Measurements from ENCODE around the gene TAMM41. TPM values are rescaled to one million over a fixed set of nuclear protein-coding genes. Genes with fewer than 3 reads are reported as not detected.
"Not testable (repeated sequence)": the region's sequence is repeated elsewhere in the genome, so short reads cannot be mapped to it uniquely, and the experiment has no call there.

Gene TAMM41
- total and polyA plus RNA-seq, 9 donors: 9.7 to 14.9 (median 11.3) TPM

- Histone ChIP-seq H3K36me3 (ENCODE audit: control insufficient read depth, insufficient read depth, low read length) (no peaks in the 10 kb centered on the region), H3K9me3 (replicated peaks; ENCODE audit: control insufficient read depth, low read depth, low read length) (no peaks in the 10 kb centered on the region), H3K4me1 (ENCODE audit: control insufficient read depth, insufficient read depth, low read length) (peaks cover 8% of the 10 kb centered on the region), H3K4me3 (ENCODE audit: low read length) (no peak overlapping the region), H3K27ac (ENCODE audit: low read length) (no peak overlapping the region), H3K27me3 (ENCODE audit: control insufficient read depth, insufficient read depth, low read length) (no peaks in the 10 kb centered on the region)
- WGBS (ENCODE audit: insufficient coverage): 13% methylated on average over 14 of the region's 20 CpGs
- peak; percentile 83 for DNase-seq
These were observed 76.0 kb downstream of the TAMM41 start for GRCh38 chr3:11770477-11771391.

GRCh38 chr3:11769704-11770476 is 76.8 kb downstream of the TAMM41 start:
- DNase-seq: peak; percentile 21
- no peaks in the 10 kb centered on the region for H3K36me3 ChIP-seq (ENCODE audit: control insufficient read depth, insufficient read depth, low read length)
- H3K4me1 ChIP-seq (ENCODE audit: control insufficient read depth, insufficient read depth, low read length): peaks cover 8% of the 10 kb centered on the region
- 48% methylated on average over 9 of the region's 10 CpGs for WGBS (ENCODE audit: insufficient coverage)
- H3K4me3 ChIP-seq (ENCODE audit: low read length): no peak overlapping the region
- no peaks in the 10 kb centered on the region for H3K9me3 ChIP-seq (replicated peaks; ENCODE audit: control insufficient read depth, low read depth, low read length)
- H3K27ac ChIP-seq (ENCODE audit: low read length): no peak overlapping the region
- no peaks in the 10 kb centered on the region for H3K27me3 ChIP-seq (ENCODE audit: control insufficient read depth, insufficient read depth, low read length)

- DNase-seq: no peak
- 71% methylated on average over 3 of the region's 3 CpGs for WGBS (ENCODE audit: insufficient coverage)
- H3K27me3 ChIP-seq (ENCODE audit: control insufficient read depth, insufficient read depth, low read length): no peaks in the 10 kb centered on the region
- H3K36me3 ChIP-seq (ENCODE audit: control insufficient read depth, insufficient read depth, low read length): no peaks in the 10 kb centered on the region
- H3K4me1 ChIP-seq (ENCODE audit: control insufficient read depth, insufficient read depth, low read length): peaks cover 8% of the 10 kb centered on the region
- no peaks in the 10 kb centered on the region for H3K9me3 ChIP-seq (replicated peaks; ENCODE audit: control insufficient read depth, low read depth, low read length)
- H3K4me3 ChIP-seq (ENCODE audit: low read length): no peak overlapping the region
- H3K27ac ChIP-seq (ENCODE audit: low read length): no peak overlapping the region
These were observed 78.1 kb downstream of the TAMM41 start for GRCh38 chr3:11768604-11769003.

- Histone ChIP-seq H3K4me3 (ENCODE audit: low read length) (no peak overlapping the region), H3K4me1 (ENCODE audit: control insufficient read depth, insufficient read depth, low read length) (no peaks in the 10 kb centered on the region), H3K36me3 (ENCODE audit: control insufficient read depth, insufficient read depth, low read length) (no peaks in the 10 kb centered on the region), H3K27ac (ENCODE audit: low read length) (no peak overlapping the region), H3K27me3 (ENCODE audit: control insufficient read depth, insufficient read depth, low read length) (no peaks in the 10 kb centered on the region), H3K9me3 (replicated peaks; ENCODE audit: control insufficient read depth, low read depth, low read length) (no peaks in the 10 kb centered on the region)
- DNase-seq: no peak
- 85% methylated on average over 5 of the region's 5 CpGs for WGBS (ENCODE audit: insufficient coverage)
These were observed 81.7 kb downstream of the TAMM41 start for GRCh38 chr3:11764931-11765363.

GRCh38 chr3:11759996-11760395 is 86.7 kb downstream of the TAMM41 start:
- no peak for DNase-seq
- no CpG with 5 or more reads among the region's 2 CpGs for WGBS (ENCODE audit: insufficient coverage)
- Histone ChIP-seq H3K27me3 (ENCODE audit: control insufficient read depth, insufficient read depth, low read length) (no peaks in the 10 kb centered on the region), H3K9me3 (replicated peaks; ENCODE audit: control insufficient read depth, low read depth, low read length) (no peaks in the 10 kb centered on the region), H3K4me1 (ENCODE audit: control insufficient read depth, insufficient read depth, low read length) (peaks cover 5% of the 10 kb centered on the region), H3K36me3 (ENCODE audit: control insufficient read depth, insufficient read depth, low read length) (no peaks in the 10 kb centered on the region), H3K27ac (ENCODE audit: low read length) (no peak overlapping the region), H3K4me3 (ENCODE audit: low read length) (no peak overlapping the region)

- Histone ChIP-seq H3K9me3 (replicated peaks; ENCODE audit: control insufficient read depth, low read depth, low read length) (no peaks in the 10 kb centered on the region), H3K36me3 (ENCODE audit: control insufficient read depth, insufficient read depth, low read length) (no peaks in the 10 kb centered on the region), H3K4me1 (ENCODE audit: control insufficient read depth, insufficient read depth, low read length) (peaks cover 5% of the 10 kb centered on the region), H3K27ac (ENCODE audit: low read length) (no peak overlapping the region), H3K27me3 (ENCODE audit: control insufficient read depth, insufficient read depth, low read length) (no peaks in the 10 kb centered on the region), H3K4me3 (ENCODE audit: low read length) (no peak overlapping the region)
- WGBS (ENCODE audit: insufficient coverage): 58% methylated on average over 5 of the region's 6 CpGs
- DNase-seq: no peak
These were observed 88.8 kb downstream of the TAMM41 start for GRCh38 chr3:11757929-11758328.

- DNase-seq: peak; percentile 25
- Histone ChIP-seq H3K27me3 (ENCODE audit: control insufficient read depth, insufficient read depth, low read length) (no peaks in the 10 kb centered on the region), H3K9me3 (replicated peaks; ENCODE audit: control insufficient read depth, low read depth, low read length) (no peaks in the 10 kb centered on the region), H3K36me3 (ENCODE audit: control insufficient read depth, insufficient read depth, low read length) (no peaks in the 10 kb centered on the region), H3K4me3 (ENCODE audit: low read length) (no peak overlapping the region), H3K4me1 (ENCODE audit: control insufficient read depth, insufficient read depth, low read length) (peaks cover 5% of the 10 kb centered on the region), H3K27ac (ENCODE audit: low read length) (no peak overlapping the region)
- 63% methylated on average over 7 of the region's 9 CpGs for WGBS (ENCODE audit: insufficient coverage)
These were observed 89.2 kb downstream of the TAMM41 start for GRCh38 chr3:11757441-11757875.

- H3K27me3 ChIP-seq (ENCODE audit: control insufficient read depth, insufficient read depth, low read length): no peaks in the 10 kb centered on the region
- H3K9me3 ChIP-seq (replicated peaks; ENCODE audit: control insufficient read depth, low read depth, low read length): no peaks in the 10 kb centered on the region
- no peak overlapping the region for H3K27ac ChIP-seq (ENCODE audit: low read length)
- WGBS (ENCODE audit: insufficient coverage): 64% methylated on average over 12 of the region's 12 CpGs
- H3K4me3 ChIP-seq (ENCODE audit: low read length): no peak overlapping the region
- H3K36me3 ChIP-seq (ENCODE audit: control insufficient read depth, insufficient read depth, low read length): no peaks in the 10 kb centered on the region
- DNase-seq: no peak
- peaks cover 5% of the 10 kb centered on the region for H3K4me1 ChIP-seq (ENCODE audit: control insufficient read depth, insufficient read depth, low read length)
These were observed 91.4 kb downstream of the TAMM41 start for GRCh38 chr3:11755276-11755675.

- H3K4me3 ChIP-seq (ENCODE audit: low read length); H3K4me1 ChIP-seq (ENCODE audit: control insufficient read depth, insufficient read depth, low read length); DNase-seq; H3K27ac ChIP-seq (ENCODE audit: low read length); H3K36me3 ChIP-seq (ENCODE audit: control insufficient read depth, insufficient read depth, low read length); H3K27me3 ChIP-seq (ENCODE audit: control insufficient read depth, insufficient read depth, low read length); H3K9me3 ChIP-seq (replicated peaks; ENCODE audit: control insufficient read depth, low read depth, low read length): not testable (repeated sequence)
- WGBS (ENCODE audit: insufficient coverage): 90% methylated on average over 2 of the region's 4 CpGs
These were observed 94.4 kb downstream of the TAMM41 start for GRCh38 chr3:11752254-11752653.

- not testable (repeated sequence) for H3K4me1 ChIP-seq (ENCODE audit: control insufficient read depth, insufficient read depth, low read length); H3K36me3 ChIP-seq (ENCODE audit: control insufficient read depth, insufficient read depth, low read length); H3K9me3 ChIP-seq (replicated peaks; ENCODE audit: control insufficient read depth, low read depth, low read length); H3K27ac ChIP-seq (ENCODE audit: low read length); DNase-seq; H3K4me3 ChIP-seq (ENCODE audit: low read length); H3K27me3 ChIP-seq (ENCODE audit: control insufficient read depth, insufficient read depth, low read length)
- WGBS (ENCODE audit: insufficient coverage): no CpG with 5 or more reads among the region's 9 CpGs
These were observed 98.4 kb downstream of the TAMM41 start for GRCh38 chr3:11748306-11748705.
